HS-27A (cell line): ENCODE results near the gene MED27.

Source experiments
- DNase-seq: peaks from one replicate; pipeline ENCODE4 v3.0.0-alpha.2; 2012; ENCODE audit warnings: low read depth, missing footprints

The MED27 gene

GRCh38 chr9:131879911-131880290 lies 199.8 kb downstream of the MED27 start:
- DNase-seq: no peak

- DNase-seq: no peak
Observed at GRCh38 chr9:131879181-131879910, 200.3 kb downstream of the MED27 start.

GRCh38 chr9:131876486-131876885 lies 203.2 kb downstream of the MED27 start:
- no peak for DNase-seq

GRCh38 chr9:131875828-131876485 lies 203.7 kb downstream of the MED27 start:
- DNase-seq: no peak

GRCh38 chr9:131874916-131875670 lies 204.6 kb downstream of the MED27 start:
- no peak for DNase-seq

GRCh38 chr9:131874447-131874846 lies 205.2 kb downstream of the MED27 start:
- DNase-seq: no peak

- DNase-seq: no peak
Observed at GRCh38 chr9:131873891-131874440, 205.7 kb downstream of the MED27 start.

GRCh38 chr9:131873335-131873734 lies 206.3 kb downstream of the MED27 start:
- no peak for DNase-seq

GRCh38 chr9:131872702-131873101 lies 207.0 kb downstream of the MED27 start:
- DNase-seq: no peak

GRCh38 chr9:131872006-131872405 lies 207.7 kb downstream of the MED27 start:
- no peak for DNase-seq

GRCh38 chr9:131870156-131870555 lies 209.5 kb downstream of the MED27 start:
- no peak for DNase-seq

GRCh38 chr9:131869348-131869747 lies 210.3 kb downstream of the MED27 start:
- DNase-seq: no peak

- DNase-seq: no peak
Observed at GRCh38 chr9:131868766-131869165, 210.9 kb downstream of the MED27 start.

GRCh38 chr9:131867611-131868192 lies 212.0 kb downstream of the MED27 start:
- DNase-seq: no peak

GRCh38 chr9:131865446-131866195 lies 214.0 kb downstream of the MED27 start:
- DNase-seq: no peak

GRCh38 chr9:131864531-131864930 lies 215.1 kb downstream of the MED27 start:
- no peak for DNase-seq

- DNase-seq: no peak
Observed at GRCh38 chr9:131863306-131863896, 216.3 kb downstream of the MED27 start.

GRCh38 chr9:131862261-131862660 lies 217.4 kb downstream of the MED27 start:
- DNase-seq: no peak

GRCh38 chr9:131860430-131860829 lies 219.2 kb downstream of the MED27 start:
- DNase-seq: no peak

- DNase-seq: no peak
Observed at GRCh38 chr9:131858147-131858546, 221.5 kb downstream of the MED27 start.

GRCh38 chr9:131856105-131856504 lies 223.6 kb downstream of the MED27 start:
- no peak for DNase-seq
